SK-N-SH treated with all-trans-retinoic acid at 6 μM for 48 hours (cell line): ENCODE data around the gene HACD2.
"Not testable (repeated sequence)": the region's sequence is repeated elsewhere in the genome, so short reads cannot be mapped to it uniquely, and the experiment has no call there.

Experiments used
- ATAC-seq: fragments of 200-7000 bp; cut with Tn5 transposase; 3 replicates; pipeline ENCODE4 v1.9.1; 2020; ENCODE audit warnings: mild to moderate bottlenecking, moderate library complexity
- ARNTL ChIP-seq: fragments of 450-650 bp; formaldehyde crosslinking; IDR thresholded peaks from 2 replicates; pipeline ENCODE4 v1.5.0; 2020; ENCODE audit warnings: low read depth, mild to moderate bottlenecking, moderate library complexity, borderline replicate concordance
- BACH2 ChIP-seq: fragments of 250-450 bp; sonication (Bioruptor Pico); IDR thresholded peaks from 2 replicates; pipeline ENCODE4 v1.9.0; 2021; ENCODE audit warnings: mild to moderate bottlenecking, borderline replicate concordance
- CREB5 ChIP-seq: fragments of 250-450 bp; sonication (Bioruptor Pico); IDR thresholded peaks from 2 replicates; pipeline ENCODE4 v1.5.1; 2020; ENCODE audit warnings: low read depth, mild to moderate bottlenecking, moderate library complexity
- CSRNP3 ChIP-seq: fragments of 250-450 bp; sonication (Bioruptor Pico); IDR thresholded peaks from 2 replicates; pipeline ENCODE4 v1.5.1; 2021; ENCODE audit warnings: mild to moderate bottlenecking, moderate library complexity
- ESRRG ChIP-seq: fragments of 250-450 bp; sonication (Bioruptor Pico); IDR thresholded peaks from 2 replicates; pipeline ENCODE4 v1.6.1; 2021; ENCODE audit warnings: mild to moderate bottlenecking
- GLIS3 ChIP-seq: fragments of 250-450 bp; sonication (Bioruptor Pico); IDR thresholded peaks from 2 replicates; pipeline ENCODE4 v1.5.0; 2020; ENCODE audit warnings: mild to moderate bottlenecking, moderate library complexity
- ISL1 ChIP-seq: fragments of 250-450 bp; sonication (Bioruptor Pico); IDR thresholded peaks from 2 replicates; pipeline ENCODE4 v2.1.2; 2022; ENCODE audit warnings: mild to moderate bottlenecking, moderate library complexity
- OSR1 ChIP-seq: fragments of 250-450 bp; sonication (Bioruptor Pico); IDR thresholded peaks from 2 replicates; pipeline ENCODE4 v1.8.0; 2022; ENCODE audit warnings: moderate library complexity, mild to moderate bottlenecking, inconsistent platforms
- PATZ1 ChIP-seq: fragments of 250-450 bp; sonication (Bioruptor Pico); IDR thresholded peaks from 2 replicates; pipeline ENCODE4 v1.8.0; 2020; ENCODE audit warnings: mild to moderate bottlenecking, moderate library complexity, borderline replicate concordance
- POU6F1 ChIP-seq: fragments of 250-450 bp; sonication (Bioruptor Pico); IDR thresholded peaks from 2 replicates; pipeline ENCODE4 v1.8.0; 2021; ENCODE audit warnings: low read depth, mild to moderate bottlenecking, moderate library complexity, borderline replicate concordance
- PPARA ChIP-seq: fragments of 250-450 bp; sonication (Bioruptor Pico); IDR thresholded peaks from 2 replicates; pipeline ENCODE4 v1.5.0; 2020; ENCODE audit warnings: mild to moderate bottlenecking, borderline replicate concordance
- RARB ChIP-seq: fragments of 250-450 bp; sonication (Bioruptor Pico); IDR thresholded peaks from 2 replicates; pipeline ENCODE4 v1.8.0; 2021; ENCODE audit warnings: mild to moderate bottlenecking, moderate library complexity
- SNAI2 ChIP-seq: fragments of 250-450 bp; sonication (Bioruptor Pico); IDR thresholded peaks from 2 replicates; pipeline ENCODE4 v1.5.0; 2020; ENCODE audit warnings: mild to moderate bottlenecking, moderate library complexity
- TOX ChIP-seq: fragments of 250-450 bp; sonication (Bioruptor Pico); IDR thresholded peaks from 2 replicates; pipeline ENCODE4 v1.8.0; 2021; ENCODE audit warnings: mild to moderate bottlenecking, moderate library complexity, borderline replicate concordance
- TSHZ2 ChIP-seq: fragments of 250-450 bp; sonication (Bioruptor Pico); IDR thresholded peaks from 2 replicates; pipeline ENCODE4 v1.5.0; 2020; ENCODE audit warnings: mild to moderate bottlenecking, moderate library complexity
- ZC3H10 ChIP-seq: fragments of 250-450 bp; sonication (Bioruptor Pico); IDR thresholded peaks from 2 replicates; pipeline ENCODE4 v1.5.1; 2021; ENCODE audit warnings: mild to moderate bottlenecking, moderate library complexity
- ZFP3 ChIP-seq: fragments of 250-450 bp; sonication (Bioruptor Pico); IDR thresholded peaks from 2 replicates; pipeline ENCODE4 v1.5.0; 2020; ENCODE audit warnings: mild to moderate bottlenecking, moderate library complexity
- ZFP30 ChIP-seq: fragments of 450-650 bp; formaldehyde crosslinking; IDR thresholded peaks from 2 replicates; pipeline ENCODE4 v1.5.0; 2022; ENCODE audit warnings: mild to moderate bottlenecking, moderate library complexity
- ZNF70 ChIP-seq: fragments of 450-650 bp; formaldehyde crosslinking; IDR thresholded peaks from 2 replicates; pipeline ENCODE4 v1.5.0; 2020; ENCODE audit warnings: mild to moderate bottlenecking, moderate library complexity
- ZNF8 ChIP-seq: fragments of 450-650 bp; formaldehyde crosslinking; IDR thresholded peaks from 2 replicates; pipeline ENCODE4 v1.5.0; 2020; ENCODE audit warnings: mild to moderate bottlenecking, moderate library complexity

The HACD2 gene

GRCh38 chr3:123613543-123613942, 28.7 kb upstream of the HACD2 start:
- no peak for ATAC-seq
- TF ChIP-seq BACH2 (no peak), ZNF70 (CRISPR knock-in tag) (no peak), PATZ1 (CRISPR knock-in tag) (no peak), ARNTL (CRISPR knock-in tag) (no peak)

GRCh38 chr3:123611674-123612073, 26.8 kb upstream of the HACD2 start:
- not testable (repeated sequence) for ATAC-seq

GRCh38 chr3:123611082-123611481, 26.2 kb upstream of the HACD2 start:
- ATAC-seq = no peak
- TF ChIP-seq ESRRG (no peak), TOX (CRISPR knock-in tag) (no peak), GLIS3 (no peak)

GRCh38 chr3:123610331-123610730, 25.5 kb upstream of the HACD2 start:
- ATAC-seq = no peak
- TF ChIP-seq PPARA (CRISPR knock-in tag) (no peak), ZC3H10 (no peak), TSHZ2 (CRISPR knock-in tag) (no peak)

GRCh38 chr3:123609063-123609462, 24.2 kb upstream of the HACD2 start:
- TF ChIP-seq RARB (CRISPR knock-in tag) (no peak), POU6F1 (CRISPR knock-in tag) (no peak), ESRRG (no peak), PPARA (CRISPR knock-in tag) (no peak), CREB5 (CRISPR knock-in tag) (no peak), ISL1 (no peak), PATZ1 (CRISPR knock-in tag) (no peak), CSRNP3 (no peak), TOX (CRISPR knock-in tag) (no peak), ZFP3 (CRISPR knock-in tag) (no peak), ZNF70 (CRISPR knock-in tag) (no peak), OSR1 (no peak), SNAI2 (CRISPR knock-in tag) (no peak), ZFP30 (no peak), ZNF8 (CRISPR knock-in tag) (no peak), ZC3H10 (no peak)
- ATAC-seq = no peak
